ENCODE data around the gene EIF3B.
"Not testable (repeated sequence)": the region's sequence is repeated elsewhere in the genome, so short reads cannot be mapped to it uniquely, and the experiment has no call there.

Gene EIF3B

DNA sequence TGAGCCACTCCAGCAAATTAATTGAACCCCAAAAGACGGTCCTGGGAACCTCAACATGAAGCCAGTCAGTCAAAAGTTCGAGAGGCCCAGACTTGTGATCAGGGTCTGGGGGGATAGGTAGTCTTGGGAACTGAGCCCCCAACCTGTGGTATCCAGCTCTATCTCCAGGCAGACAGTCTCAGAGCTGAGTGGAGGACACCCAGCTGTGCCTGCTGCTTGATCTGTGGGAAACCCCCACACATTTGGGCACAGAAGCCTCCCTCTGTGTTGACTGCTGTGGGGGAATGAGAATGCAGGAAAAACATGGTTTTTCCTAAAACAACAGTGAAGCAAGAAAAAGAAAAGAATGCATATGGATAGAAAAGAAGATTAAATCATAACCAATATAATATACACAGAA is 24.1 kb upstream of the EIF3B start:
- H3K4me2 ChIP-seq = no peak overlapping the region
- no peak overlapping the region for H3K9ac ChIP-seq
- TF ChIP-seq Cebpa-rat (IDR thresholded peaks at IDR 0.05) = no peak
- H3K9me3 ChIP-seq (replicated peaks in 1 of 11) = no peaks in the 10 kb centered on the region
- H3K4me3 ChIP-seq = no peak overlapping the region
- no peak overlapping the region; a peak in 1 of 22 replicates for H3K27ac ChIP-seq
- peaks cover 0 to 7% (median 0%) of the 10 kb centered on the region in 11 experiments; a peak in 2 of 22 replicates for H3K36me3 ChIP-seq
- no peaks in the 10 kb centered on the region for H4K20me1 ChIP-seq
- H3K4me1 ChIP-seq = peaks cover 16 to 41% (median 23%) of the 10 kb centered on the region in 10 experiments
- no peaks in the 10 kb centered on the region for H3K27me3 ChIP-seq

GRCh38 chr7:2331707-2332106 is 22.9 kb upstream of the EIF3B start:
- peak overlapping the region in 2 of 11 experiments; percentile 38 to 53; a peak in 4 of 22 replicates for H3K4me2 ChIP-seq
- H3K27ac ChIP-seq = no peak overlapping the region
- H3K4me1 ChIP-seq = peaks cover 9 to 29% (median 14%) of the 10 kb centered on the region in 10 experiments; a peak in 17 of 20 replicates
- no peaks in the 10 kb centered on the region for H3K9me3 ChIP-seq (replicated peaks in 1 of 11)
- no peak overlapping the region for H3K4me3 ChIP-seq
- H4K20me1 ChIP-seq = no peaks in the 10 kb centered on the region
- no peak for TF ChIP-seq Cebpa-rat (IDR thresholded peaks at IDR 0.05)
- peaks cover 0 to 9% (median 0%) of the 10 kb centered on the region in 11 experiments; a peak in 3 of 22 replicates for H3K36me3 ChIP-seq
- H3K27me3 ChIP-seq = no peaks in the 10 kb centered on the region
- H3K9ac ChIP-seq = no peak overlapping the region

DNA sequence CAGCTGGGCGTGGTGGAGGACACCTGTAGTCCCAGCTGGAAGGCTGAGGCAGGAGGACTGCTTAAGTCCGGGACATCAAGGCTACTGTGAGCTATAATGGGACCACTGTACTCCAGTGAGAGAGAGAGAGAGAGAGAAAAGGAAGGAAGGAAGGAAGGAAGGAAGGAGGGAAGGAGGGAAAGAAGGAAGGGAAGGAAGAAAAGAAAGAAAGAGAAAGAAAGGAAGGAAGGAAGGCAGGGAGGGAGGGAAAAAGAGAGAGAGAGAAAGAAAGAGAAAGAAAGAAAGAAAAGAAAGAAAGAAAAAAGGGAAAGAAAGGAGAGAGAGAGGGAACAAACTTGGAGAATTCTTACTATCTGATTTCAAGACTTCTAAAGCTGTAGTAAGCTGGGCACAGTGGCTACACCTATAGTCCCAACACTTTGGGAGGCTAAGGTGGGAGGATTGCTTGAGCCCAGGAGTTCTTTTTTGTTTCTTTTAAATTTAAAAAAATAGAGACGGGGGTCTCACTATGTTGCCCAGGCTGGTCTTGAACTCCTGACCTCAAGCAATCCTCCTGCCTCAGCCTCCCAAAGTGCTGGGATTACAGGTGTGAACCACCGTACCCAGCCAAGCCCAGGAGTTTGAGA is 21.9 kb upstream of the EIF3B start:
- H3K4me3 ChIP-seq; H3K27ac ChIP-seq; H3K27me3 ChIP-seq; H4K20me1 ChIP-seq; H3K9me3 ChIP-seq (replicated peaks in 1 of 11); H3K4me2 ChIP-seq; H3K9ac ChIP-seq: not testable (repeated sequence)
- Histone ChIP-seq H3K4me1 (peaks cover 3 to 19% (median 9%) of the 10 kb centered on the region in 10 experiments; a peak in 12 of 20 replicates), H3K36me3 (peaks cover 0 to 12% (median 0%) of the 10 kb centered on the region in 11 experiments; a peak in 3 of 22 replicates)

DNA sequence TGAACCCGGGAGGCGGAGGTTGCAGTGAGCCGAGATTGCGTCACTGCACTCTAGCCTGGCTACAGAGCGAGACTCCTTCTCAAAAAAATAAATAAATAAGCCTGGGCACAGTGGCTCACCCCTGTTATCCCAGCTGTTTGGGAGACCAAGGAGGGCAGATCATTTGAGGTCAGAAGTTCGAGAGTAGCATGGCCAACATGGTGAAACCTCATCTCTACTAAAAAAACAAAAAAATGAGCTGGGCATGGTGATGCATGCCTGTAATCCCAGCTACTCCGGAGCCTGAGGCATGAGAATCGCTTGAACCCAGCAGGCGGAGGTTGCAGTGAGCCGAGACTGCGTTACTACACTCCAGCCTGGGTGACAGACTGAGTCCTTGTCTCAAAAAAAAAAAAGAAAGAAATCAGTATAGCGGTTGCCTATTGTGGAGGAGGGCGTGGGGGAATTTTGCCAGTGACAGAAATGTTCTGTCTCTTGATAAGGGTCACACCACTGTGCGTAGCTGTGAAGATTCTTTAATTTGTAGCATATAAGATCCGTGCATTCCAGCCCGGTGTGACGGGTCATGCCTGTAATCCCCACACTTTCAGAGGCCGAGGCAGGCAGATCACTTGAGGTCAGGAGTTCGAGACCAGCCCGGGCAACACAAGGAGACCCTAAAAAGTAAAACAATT is 17.9 kb upstream of the EIF3B start:
- no peak for TF ChIP-seq Cebpa-rat (IDR thresholded peaks at IDR 0.05)
- H3K9ac ChIP-seq = no peak overlapping the region
- peaks cover 0 to 12% (median 0%) of the 10 kb centered on the region in 11 experiments; a peak in 3 of 22 replicates for H3K36me3 ChIP-seq
- no peak overlapping the region for H3K27ac ChIP-seq
- H3K27me3 ChIP-seq = no peaks in the 10 kb centered on the region
- no peak overlapping the region for H3K4me2 ChIP-seq
- no peak overlapping the region for H3K4me3 ChIP-seq
- no peaks in the 10 kb centered on the region for H3K9me3 ChIP-seq (replicated peaks in 1 of 11)
- no peaks in the 10 kb centered on the region for H4K20me1 ChIP-seq
- H3K4me1 ChIP-seq = peaks cover 2 to 13% (median 7%) of the 10 kb centered on the region in 10 experiments; a peak in 10 of 20 replicates

DNA sequence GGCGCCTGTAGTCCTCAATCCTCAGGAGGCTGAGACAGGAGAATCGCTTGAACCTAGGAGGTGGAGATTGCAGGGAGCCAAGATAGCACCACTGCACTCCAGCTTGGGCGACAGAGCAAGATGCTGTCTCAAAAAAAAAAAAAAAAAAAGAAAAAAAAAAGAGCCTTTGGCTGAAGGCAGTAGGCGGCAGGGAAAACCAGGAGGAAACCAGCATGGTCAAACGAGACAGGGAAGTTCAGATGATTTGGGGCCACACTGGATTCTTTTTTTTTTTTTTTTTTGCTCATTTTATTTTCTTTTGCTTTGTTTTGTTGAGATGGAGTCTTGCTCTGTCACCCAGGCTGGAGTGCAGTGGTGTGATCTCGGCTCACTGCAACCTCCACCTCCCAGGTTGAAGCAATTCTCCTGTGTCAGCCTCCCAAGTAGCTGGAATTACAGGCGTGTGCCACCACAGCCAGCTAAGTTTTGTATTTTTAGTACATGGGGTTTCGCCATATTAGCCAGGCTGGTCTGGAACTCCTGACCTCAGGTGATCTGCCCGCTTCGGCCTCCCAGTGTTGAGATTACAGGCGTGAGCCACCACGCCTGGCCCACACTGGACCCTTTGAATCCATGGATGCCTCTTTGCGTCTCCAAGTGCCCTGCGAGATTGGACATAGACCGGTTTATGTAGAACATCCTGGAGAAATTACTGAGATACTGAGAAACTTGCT is 7.1 kb upstream of the EIF3B start:
- H4K20me1 ChIP-seq; H3K27ac ChIP-seq; H3K9me3 ChIP-seq (replicated peaks in 1 of 11); H3K4me3 ChIP-seq; H3K36me3 ChIP-seq; H3K27me3 ChIP-seq: not testable (repeated sequence)
- Histone ChIP-seq H3K4me1 (peaks cover 11 to 17% (median 13%) of the 10 kb centered on the region in 10 experiments), H3K9ac (peak overlapping the region in 6 of 11 experiments; percentile 5 to 42 (median 32); a peak in 3 of 22 replicates), H3K4me2 (peak overlapping the region; percentile 41 to 79 (median 65))

DNA sequence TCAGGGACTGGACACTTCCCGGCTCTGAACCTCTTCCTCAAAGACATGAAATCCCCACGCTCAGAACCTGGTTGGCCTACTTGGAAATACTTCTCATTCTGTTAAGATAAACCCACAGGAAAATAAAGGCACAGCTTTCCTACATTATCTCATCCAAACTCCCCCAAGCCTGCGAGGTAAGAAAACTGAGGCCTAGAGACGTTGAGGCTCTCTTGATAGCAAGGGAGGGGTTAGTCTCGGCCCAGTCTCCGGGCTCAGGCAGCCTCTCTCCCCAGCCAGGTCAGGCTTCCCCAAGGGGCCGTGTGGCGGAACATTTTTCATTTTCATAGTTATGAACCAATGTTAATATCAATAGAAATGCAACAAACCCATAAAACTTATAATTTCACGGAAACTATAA is 4.6 kb upstream of the EIF3B start:
- peaks cover 0 to 3% (median 2%) of the 10 kb centered on the region in 11 experiments; a peak in 10 of 22 replicates for H4K20me1 ChIP-seq
- H3K36me3 ChIP-seq = no peaks in the 10 kb centered on the region
- no peak for TF ChIP-seq Cebpa-rat (IDR thresholded peaks at IDR 0.05)
- no peak overlapping the region for H3K4me3 ChIP-seq
- peak overlapping the region in 6 of 11 experiments; percentile 5 to 41 (median 18); a peak in 3 of 22 replicates for H3K9ac ChIP-seq
- no peaks in the 10 kb centered on the region for H3K9me3 ChIP-seq (replicated peaks in 1 of 11)
- H3K27me3 ChIP-seq = no peaks in the 10 kb centered on the region
- peaks cover 21 to 29% (median 25%) of the 10 kb centered on the region in 10 experiments for H3K4me1 ChIP-seq
- H3K4me2 ChIP-seq = no peak overlapping the region
- no peak overlapping the region for H3K27ac ChIP-seq

DNA sequence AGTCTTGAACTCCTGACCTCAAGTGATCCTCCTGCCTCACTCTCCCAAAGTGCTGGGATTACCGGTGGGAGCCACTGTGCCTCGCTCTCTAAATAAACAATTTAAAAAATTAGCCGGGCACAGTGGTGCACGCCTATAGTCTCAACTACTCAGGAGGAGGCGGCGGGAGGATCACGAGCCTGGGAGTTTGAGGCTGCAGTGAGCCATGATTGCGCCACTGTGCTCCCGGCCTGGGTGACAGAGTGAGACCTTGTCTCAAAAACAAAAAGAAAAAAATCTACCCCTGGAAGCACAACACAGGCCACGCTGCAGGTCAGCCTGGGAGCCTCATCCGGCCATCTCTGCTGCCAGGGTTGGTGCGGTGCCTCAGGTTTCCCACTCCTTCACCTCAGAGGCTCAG is 3.8 kb upstream of the EIF3B start:
- no peak overlapping the region; a peak in 1 of 22 replicates for H3K4me2 ChIP-seq
- H3K4me1 ChIP-seq = peaks cover 21 to 29% (median 25%) of the 10 kb centered on the region in 10 experiments

GRCh38 chr7:2353113-2353935 is 1.3 kb upstream of the EIF3B start:
- peaks cover 30 to 36% (median 35%) of the 10 kb centered on the region in 11 experiments; a peak in 21 of 22 replicates for H4K20me1 ChIP-seq
- H3K4me3 ChIP-seq = peak overlapping the region; percentile 88 to 100 (median 97)
- H3K36me3 ChIP-seq = peaks cover 9 to 25% (median 24%) of the 10 kb centered on the region in 11 experiments; a peak in 21 of 22 replicates
- H3K9me3 ChIP-seq (replicated peaks in 1 of 11) = no peaks in the 10 kb centered on the region
- peak overlapping the region; percentile 94 to 100 (median 99) for H3K9ac ChIP-seq
- no peak for TF ChIP-seq Cebpa-rat (IDR thresholded peaks at IDR 0.05)
- H3K27me3 ChIP-seq = no peaks in the 10 kb centered on the region
- H3K27ac ChIP-seq = peak overlapping the region; percentile 96 to 100 (median 100); a peak in 21 of 22 replicates
- peaks cover 35 to 39% (median 36%) of the 10 kb centered on the region in 10 experiments for H3K4me1 ChIP-seq
- H3K4me2 ChIP-seq = peak overlapping the region; percentile 82 to 98 (median 95)

More for the DNA sequence above, 3.8 kb upstream of the EIF3B start:
- TF ChIP-seq Cebpa-rat (IDR thresholded peaks at IDR 0.05) = no peak
- Histone ChIP-seq H3K9ac (peak overlapping the region in 2 of 11 experiments; percentile 27 to 35; a peak in 3 of 22 replicates), H3K4me3 (no peak overlapping the region), H4K20me1 (peaks cover 6 to 11% (median 10%) of the 10 kb centered on the region in 11 experiments; a peak in 20 of 22 replicates), H3K9me3 (replicated peaks in 1 of 11) (no peaks in the 10 kb centered on the region), H3K27ac (no peak overlapping the region), H3K36me3 (peaks cover 0 to under 1% (median 0%) of the 10 kb centered on the region in 11 experiments; a peak in 4 of 22 replicates), H3K27me3 (no peaks in the 10 kb centered on the region)

Measured in BLaER1 treated with 17β-estradiol and CSF1 and Interleukin-3, amounts not matched to agents 10 nM and 100 nM (cell line).